ENCODE data around the gene CFAP69. TPM values are rescaled to one million over a fixed set of nuclear protein-coding genes. Genes with fewer than 3 reads are reported as not detected.

The CFAP69 gene
- total RNA-seq, 1 donor from 2014 or later: 2.6 TPM

DNA sequence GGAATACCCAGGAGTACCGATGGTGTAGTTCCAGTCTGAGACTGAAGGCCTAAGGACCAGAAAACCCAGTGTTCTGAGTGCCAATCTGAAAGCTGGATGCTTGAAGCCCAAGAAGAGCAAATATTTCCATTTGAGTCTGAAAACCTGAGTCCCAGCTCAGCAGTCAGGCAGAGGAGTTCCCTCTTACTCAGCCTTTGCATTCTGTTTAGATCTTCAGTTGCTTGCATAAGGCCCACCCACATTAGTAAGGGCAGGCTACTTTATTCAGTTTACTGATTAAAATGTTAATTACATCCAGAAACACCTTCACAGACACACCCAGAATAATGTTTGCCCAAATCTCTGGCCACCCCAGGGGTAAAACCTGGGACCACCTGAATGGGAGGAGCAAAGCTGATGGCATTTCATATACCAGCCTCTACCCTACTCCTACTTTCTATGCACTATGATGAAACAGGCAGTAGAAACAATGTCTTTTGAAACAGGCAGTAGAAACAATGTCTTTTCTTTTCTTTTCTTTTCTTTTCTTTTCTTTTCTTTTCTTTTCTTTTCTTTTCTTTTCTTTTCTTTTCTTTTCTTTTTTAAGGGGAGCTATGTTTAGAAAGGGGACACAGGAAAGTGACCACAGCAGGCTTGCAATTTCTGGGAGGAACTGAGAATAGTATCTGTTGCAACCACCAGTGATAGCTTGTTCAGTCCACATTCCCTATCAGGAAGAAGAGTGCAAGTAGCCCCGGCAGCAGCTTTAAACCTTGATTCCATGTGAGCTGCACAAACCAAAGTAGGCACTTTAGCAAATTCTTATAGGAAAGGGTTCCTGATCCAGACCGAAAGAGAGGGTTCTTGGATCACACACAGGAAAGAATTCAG, 45.5 kb downstream of the CFAP69 start:
- H3K4me1 ChIP-seq (ENCODE audit: control insufficient read depth in 3 of 3, insufficient read depth in 3 of 3, low read length in 3 of 3): no peaks in the 10 kb centered on the region
- no peak overlapping the region for H3K4me3 ChIP-seq (ENCODE audit: low read length in 3 of 3)
- no peak overlapping the region for H3K9ac ChIP-seq (ENCODE audit: low read depth in 1 of 3, low read length in 3 of 3)
- no peak overlapping the region for H3K27ac ChIP-seq (ENCODE audit: low read depth, low read length)
- H3K27me3 ChIP-seq (ENCODE audit: control insufficient read depth in 3 of 3, insufficient read depth in 3 of 3, low read length in 3 of 3): no peaks in the 10 kb centered on the region
- no peaks in the 10 kb centered on the region for H3K9me3 ChIP-seq (ENCODE audit: control insufficient read depth in 3 of 3, low read length in 3 of 3)
- peaks cover 0 to 6% (median 0%) of the 10 kb centered on the region in 3 donors for H3K36me3 ChIP-seq (ENCODE audit: control insufficient read depth in 3 of 3, insufficient read depth in 3 of 3, low read length in 3 of 3)

DNA sequence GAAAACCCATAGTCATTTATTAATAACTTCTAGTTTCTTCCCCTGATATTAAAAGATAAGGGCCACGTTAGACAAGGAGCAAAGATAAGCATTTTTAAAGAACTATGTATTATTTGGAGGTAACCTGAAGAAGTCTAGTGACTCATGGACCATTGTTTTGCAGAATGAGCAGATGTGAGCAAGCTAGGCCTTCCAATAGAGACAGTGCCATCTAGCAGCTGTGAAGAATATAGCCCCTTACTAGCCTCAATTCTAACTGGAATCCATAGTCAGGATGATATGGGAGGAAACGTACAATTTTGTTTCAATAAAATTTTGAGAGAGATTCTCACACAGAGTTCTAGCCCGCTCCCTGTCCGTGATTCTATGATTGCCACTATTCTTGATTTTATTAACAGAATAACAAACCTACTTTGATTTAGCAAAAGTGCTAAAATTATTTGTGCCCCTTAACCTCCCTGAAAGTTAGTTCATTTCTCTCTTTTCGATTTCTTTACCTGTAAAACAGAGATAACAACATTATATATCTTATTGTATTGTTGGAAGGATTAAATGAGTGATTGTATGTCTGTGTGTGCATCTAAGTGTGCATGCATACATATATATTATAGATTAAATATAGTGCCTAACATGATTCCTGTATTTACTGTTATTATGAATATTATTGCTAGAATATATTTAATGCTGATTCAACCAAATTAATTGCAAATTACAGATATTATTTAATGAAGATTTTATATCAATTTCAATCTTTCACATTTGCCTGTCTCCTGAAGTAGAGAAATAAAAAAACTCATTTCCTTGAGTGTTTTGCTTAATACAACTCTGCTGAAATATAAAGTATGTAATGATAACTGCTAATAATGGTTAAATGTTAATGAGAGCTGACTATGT, 53.4 kb downstream of the CFAP69 start:
- Histone ChIP-seq H3K9me3 (ENCODE audit: control insufficient read depth in 3 of 3, low read length in 3 of 3) (no peaks in the 10 kb centered on the region), H3K9ac (ENCODE audit: low read depth in 1 of 3, low read length in 3 of 3) (no peak overlapping the region)

DNA sequence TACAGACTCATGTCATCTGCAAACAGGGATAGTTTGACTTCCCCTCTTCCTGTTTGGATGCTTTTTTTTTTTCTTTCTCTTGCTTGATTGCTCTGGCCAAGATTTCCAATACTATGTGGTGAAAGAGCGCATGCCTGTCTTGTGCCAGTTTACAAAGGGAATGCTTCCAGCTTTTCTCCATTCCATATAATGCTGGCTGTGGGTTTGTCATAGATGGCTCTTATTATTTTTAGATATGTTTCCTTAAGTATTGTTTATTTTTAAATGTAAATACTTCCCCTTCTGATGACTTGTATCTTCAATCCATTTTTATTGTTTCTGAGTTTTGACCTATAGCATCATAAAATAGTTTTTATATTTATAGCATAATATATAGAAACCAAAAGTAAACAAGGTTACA, 58.3 kb downstream of the CFAP69 start:
- no peaks in the 10 kb centered on the region for H3K4me1 ChIP-seq (ENCODE audit: control insufficient read depth in 3 of 3, insufficient read depth in 3 of 3, low read length in 3 of 3)
- no peak overlapping the region for H3K9ac ChIP-seq (ENCODE audit: low read depth in 1 of 3, low read length in 3 of 3)
- H3K27ac ChIP-seq (ENCODE audit: low read depth, low read length): no peak overlapping the region
- no peaks in the 10 kb centered on the region for H3K27me3 ChIP-seq (ENCODE audit: control insufficient read depth in 3 of 3, insufficient read depth in 3 of 3, low read length in 3 of 3)
- no peak overlapping the region for H3K4me3 ChIP-seq (ENCODE audit: low read length in 3 of 3)
- H3K9me3 ChIP-seq (ENCODE audit: control insufficient read depth in 3 of 3, low read length in 3 of 3): no peaks in the 10 kb centered on the region
- H3K36me3 ChIP-seq (ENCODE audit: control insufficient read depth in 3 of 3, insufficient read depth in 3 of 3, low read length in 3 of 3): peaks cover 0 to 2% (median 0%) of the 10 kb centered on the region in 3 donors

More for the DNA sequence above, 53.4 kb downstream of the CFAP69 start:
- no peaks in the 10 kb centered on the region for H3K36me3 ChIP-seq (ENCODE audit: control insufficient read depth in 3 of 3, insufficient read depth in 3 of 3, low read length in 3 of 3)
- no peaks in the 10 kb centered on the region for H3K4me1 ChIP-seq (ENCODE audit: control insufficient read depth in 3 of 3, insufficient read depth in 3 of 3, low read length in 3 of 3)
- no peaks in the 10 kb centered on the region for H3K27me3 ChIP-seq (ENCODE audit: control insufficient read depth in 3 of 3, insufficient read depth in 3 of 3, low read length in 3 of 3)
- H3K4me3 ChIP-seq (ENCODE audit: low read length in 3 of 3): no peak overlapping the region
- no peak overlapping the region for H3K27ac ChIP-seq (ENCODE audit: low read depth, low read length)

DNA sequence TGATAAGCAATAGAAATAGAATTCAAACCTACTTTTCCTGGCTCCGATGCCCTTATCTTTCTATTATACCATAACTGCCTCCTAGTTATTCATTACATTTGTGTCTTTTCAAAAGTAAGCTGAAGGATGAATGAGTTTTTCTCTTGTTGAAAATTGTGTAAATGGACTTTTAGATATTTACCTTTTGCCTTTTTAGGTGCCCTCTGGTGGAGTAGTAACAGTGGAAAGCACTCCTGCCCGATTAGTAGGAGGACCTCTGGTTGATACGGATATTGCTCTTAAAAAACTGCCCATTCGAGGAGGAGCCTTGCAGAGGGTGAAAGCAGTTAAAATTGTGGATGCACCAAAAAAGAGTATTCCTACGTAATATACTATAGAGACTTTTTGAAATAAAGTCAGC, 64.9 kb downstream of the CFAP69 start:
- Histone ChIP-seq H3K27me3 (ENCODE audit: control insufficient read depth in 3 of 3, insufficient read depth in 3 of 3, low read length in 3 of 3) (no peaks in the 10 kb centered on the region), H3K27ac (ENCODE audit: low read depth, low read length) (no peak overlapping the region), H3K36me3 (ENCODE audit: control insufficient read depth in 3 of 3, insufficient read depth in 3 of 3, low read length in 3 of 3) (peaks cover 0 to 2% (median 0%) of the 10 kb centered on the region in 3 donors), H3K9me3 (ENCODE audit: control insufficient read depth in 3 of 3, low read length in 3 of 3) (no peaks in the 10 kb centered on the region), H3K4me1 (ENCODE audit: control insufficient read depth in 3 of 3, insufficient read depth in 3 of 3, low read length in 3 of 3) (no peaks in the 10 kb centered on the region), H3K4me3 (ENCODE audit: low read length in 3 of 3) (no peak overlapping the region), H3K9ac (ENCODE audit: low read depth in 1 of 3, low read length in 3 of 3) (no peak overlapping the region)

DNA sequence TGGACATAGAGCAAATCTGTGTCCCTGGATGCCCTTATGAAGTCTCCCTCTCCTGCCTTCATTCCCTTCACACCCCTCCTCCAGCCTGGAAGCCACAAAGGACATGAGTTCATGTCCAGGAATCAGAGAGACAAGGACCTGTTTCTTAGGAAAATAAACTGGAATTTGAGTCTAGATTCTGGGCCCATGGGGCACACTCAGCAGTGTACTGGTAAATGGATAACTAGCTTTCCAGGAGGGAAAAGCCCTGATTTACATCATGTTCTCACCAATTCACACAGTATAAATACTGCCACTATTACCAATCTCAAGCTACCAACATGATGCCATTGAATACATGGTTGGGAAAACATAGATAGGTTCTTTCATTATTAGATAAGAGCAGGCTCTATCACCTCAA, 66.2 kb downstream of the CFAP69 start:
- Histone ChIP-seq H3K36me3 (ENCODE audit: control insufficient read depth in 3 of 3, insufficient read depth in 3 of 3, low read length in 3 of 3) (peaks cover 0 to 2% (median 0%) of the 10 kb centered on the region in 3 donors), H3K4me1 (ENCODE audit: control insufficient read depth in 3 of 3, insufficient read depth in 3 of 3, low read length in 3 of 3) (no peaks in the 10 kb centered on the region), H3K9me3 (ENCODE audit: control insufficient read depth in 3 of 3, low read length in 3 of 3) (no peaks in the 10 kb centered on the region), H3K27me3 (ENCODE audit: control insufficient read depth in 3 of 3, insufficient read depth in 3 of 3, low read length in 3 of 3) (no peaks in the 10 kb centered on the region), H3K27ac (ENCODE audit: low read depth, low read length) (no peak overlapping the region), H3K4me3 (ENCODE audit: low read length in 3 of 3) (no peak overlapping the region), H3K9ac (ENCODE audit: low read depth in 1 of 3, low read length in 3 of 3) (no peak overlapping the region)

DNA sequence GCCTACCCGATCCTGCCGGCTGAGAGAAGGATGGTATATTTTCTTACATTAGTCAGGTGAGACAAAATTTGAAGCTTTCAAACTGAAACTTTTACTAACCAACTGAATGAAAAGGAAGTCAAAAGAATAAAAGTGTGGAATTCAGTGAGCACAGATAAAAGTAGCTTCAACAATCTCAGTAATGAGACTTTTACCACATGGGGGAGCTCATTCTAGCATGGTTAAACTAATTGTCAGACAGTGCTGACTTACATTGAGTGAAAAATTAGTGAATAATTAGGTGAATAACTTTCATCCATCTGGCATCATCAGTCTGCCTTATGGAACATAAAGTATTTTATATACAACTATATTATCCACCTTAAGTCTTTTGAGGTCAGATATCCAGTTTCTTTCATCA, 67.8 kb downstream of the CFAP69 start:
- Histone ChIP-seq H3K27me3 (ENCODE audit: control insufficient read depth in 3 of 3, insufficient read depth in 3 of 3, low read length in 3 of 3) (no peaks in the 10 kb centered on the region), H3K9ac (ENCODE audit: low read depth in 1 of 3, low read length in 3 of 3) (no peak overlapping the region), H3K36me3 (ENCODE audit: control insufficient read depth in 3 of 3, insufficient read depth in 3 of 3, low read length in 3 of 3) (peaks cover 0 to 1% (median 0%) of the 10 kb centered on the region in 3 donors), H3K9me3 (ENCODE audit: control insufficient read depth in 3 of 3, low read length in 3 of 3) (no peaks in the 10 kb centered on the region), H3K4me3 (ENCODE audit: low read length in 3 of 3) (no peak overlapping the region), H3K27ac (ENCODE audit: low read depth, low read length) (no peak overlapping the region), H3K4me1 (ENCODE audit: control insufficient read depth in 3 of 3, insufficient read depth in 3 of 3, low read length in 3 of 3) (no peaks in the 10 kb centered on the region)

DNA sequence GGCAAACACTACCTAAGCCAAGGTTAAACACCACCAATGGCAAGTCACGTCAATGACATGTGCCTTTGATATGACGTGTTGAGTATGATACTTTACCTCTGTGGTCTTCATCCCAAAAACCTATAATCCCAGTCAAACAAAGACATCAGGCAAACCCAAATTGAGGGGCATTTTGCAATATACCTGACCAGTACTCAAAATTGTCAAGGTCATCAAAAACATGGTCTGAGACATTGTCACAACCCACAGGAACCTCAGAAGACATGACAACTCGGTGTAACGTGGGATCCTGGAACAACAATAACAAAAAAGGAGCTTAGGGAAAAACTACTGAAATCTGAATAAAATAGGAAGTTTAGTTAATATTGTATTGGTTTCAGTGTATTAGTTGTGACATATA, 68.9 kb downstream of the CFAP69 start:
- Histone ChIP-seq H3K36me3 (ENCODE audit: control insufficient read depth in 3 of 3, insufficient read depth in 3 of 3, low read length in 3 of 3) (no peaks in the 10 kb centered on the region), H3K27ac (ENCODE audit: low read depth, low read length) (no peak overlapping the region), H3K9ac (ENCODE audit: low read depth in 1 of 3, low read length in 3 of 3) (no peak overlapping the region), H3K9me3 (ENCODE audit: control insufficient read depth in 3 of 3, low read length in 3 of 3) (no peaks in the 10 kb centered on the region), H3K4me1 (ENCODE audit: control insufficient read depth in 3 of 3, insufficient read depth in 3 of 3, low read length in 3 of 3) (no peaks in the 10 kb centered on the region), H3K27me3 (ENCODE audit: control insufficient read depth in 3 of 3, insufficient read depth in 3 of 3, low read length in 3 of 3) (peaks cover 0 to 2% (median 0%) of the 10 kb centered on the region in 3 donors), H3K4me3 (ENCODE audit: low read length in 3 of 3) (no peak overlapping the region)

DNA sequence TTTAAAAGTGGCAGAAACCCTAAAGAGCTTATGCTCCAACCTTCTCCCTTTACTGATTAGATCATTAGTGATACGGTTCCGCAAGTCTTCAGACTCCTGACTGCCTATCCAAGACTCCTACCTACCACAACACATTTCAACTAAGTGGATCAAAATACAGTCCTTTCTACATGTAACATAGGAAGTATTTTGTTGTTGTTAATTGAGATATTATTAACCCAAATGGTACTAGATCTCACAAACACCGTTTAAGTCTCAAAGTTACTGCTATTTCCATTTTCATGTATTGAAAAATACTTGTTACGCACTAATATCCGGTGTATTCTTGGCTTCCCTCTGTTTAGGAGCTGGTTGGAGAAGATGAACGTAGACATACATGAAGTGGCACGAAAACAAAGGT, 75.0 kb downstream of the CFAP69 start:
- H3K9me3 ChIP-seq (ENCODE audit: control insufficient read depth in 3 of 3, low read length in 3 of 3): no peaks in the 10 kb centered on the region
- peaks cover 0 to 8% (median 0%) of the 10 kb centered on the region in 3 donors for H3K4me1 ChIP-seq (ENCODE audit: control insufficient read depth in 3 of 3, insufficient read depth in 3 of 3, low read length in 3 of 3)
- H3K27ac ChIP-seq (ENCODE audit: low read depth, low read length): no peak overlapping the region
- no peak overlapping the region for H3K4me3 ChIP-seq (ENCODE audit: low read length in 3 of 3)
- no peak overlapping the region for H3K9ac ChIP-seq (ENCODE audit: low read depth in 1 of 3, low read length in 3 of 3)
- H3K27me3 ChIP-seq (ENCODE audit: control insufficient read depth in 3 of 3, insufficient read depth in 3 of 3, low read length in 3 of 3): peaks cover 26 to 38% (median 36%) of the 10 kb centered on the region in 3 donors
- H3K36me3 ChIP-seq (ENCODE audit: control insufficient read depth in 3 of 3, insufficient read depth in 3 of 3, low read length in 3 of 3): no peaks in the 10 kb centered on the region

DNA sequence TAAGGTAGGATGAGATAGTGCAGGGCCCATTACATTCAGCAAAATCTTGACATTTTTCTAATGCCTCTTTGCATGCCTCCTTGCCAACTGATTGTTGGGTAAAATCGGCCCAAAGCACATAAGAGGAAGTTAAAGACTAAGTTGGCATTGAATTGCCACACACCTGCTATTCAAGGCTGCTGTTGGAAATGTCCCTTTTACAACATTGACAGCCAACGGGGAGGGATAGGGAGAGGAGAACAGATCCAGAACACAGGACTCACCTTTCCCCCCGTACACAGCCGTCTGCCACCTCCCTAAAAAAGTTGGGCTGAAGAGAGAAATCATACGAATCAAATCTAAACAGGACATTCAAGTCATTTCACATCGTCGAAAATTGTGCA, 75.4 kb downstream of the CFAP69 start:
- Histone ChIP-seq H3K9ac (ENCODE audit: low read depth in 1 of 3, low read length in 3 of 3) (no peak overlapping the region), H3K27ac (ENCODE audit: low read depth, low read length) (no peak overlapping the region), H3K4me3 (ENCODE audit: low read length in 3 of 3) (no peak overlapping the region), H3K4me1 (ENCODE audit: control insufficient read depth in 3 of 3, insufficient read depth in 3 of 3, low read length in 3 of 3) (peaks cover 0 to 8% (median 0%) of the 10 kb centered on the region in 3 donors), H3K27me3 (ENCODE audit: control insufficient read depth in 3 of 3, insufficient read depth in 3 of 3, low read length in 3 of 3) (peaks cover 26 to 39% (median 38%) of the 10 kb centered on the region in 3 donors), H3K9me3 (ENCODE audit: control insufficient read depth in 3 of 3, low read length in 3 of 3) (no peaks in the 10 kb centered on the region), H3K36me3 (ENCODE audit: control insufficient read depth in 3 of 3, insufficient read depth in 3 of 3, low read length in 3 of 3) (no peaks in the 10 kb centered on the region)
